ENCODE data around the gene PLXNA4.

GRCh38 chr7:132108563-132108962, 467.7 kb downstream of the PLXNA4 start:
- TF ChIP-seq TAF1 (IDR thresholded peaks at IDR 0.05; ENCODE audit: borderline replicate concordance, insufficient read depth, low read length) (no peak), POLR2AphosphoS5 (IDR thresholded peaks at IDR 0.05; ENCODE audit: low read depth, low read length) (no peak), SIN3A (IDR thresholded peaks at IDR 0.05; ENCODE audit: borderline replicate concordance, insufficient read depth, low read length) (no peak)
